ENCODE data around the gene DNAJB6. TPM values are rescaled to one million over a fixed set of nuclear protein-coding genes. Genes with fewer than 3 reads are reported as not detected.

Gene DNAJB6
- total RNA-seq, 3 donors from 2014 or later, result 73.8 to 136 (median 101) TPM

- H3K27me3 ChIP-seq, result peaks cover 0 to 23% of the 10 kb centered on the region in 2 donors
- peak in 1 of 2 donors; percentile 38 for DNase-seq (ENCODE audit: low spot score in 2 of 2)
Observed at GRCh38 chr7:157462419-157462771, 125.6 kb downstream of the DNAJB6 start.

GRCh38 chr7:157462840-157463239, 126.0 kb downstream of the DNAJB6 start:
- DNase-seq (ENCODE audit: low spot score in 2 of 2), result no peak
- no peak overlapping the region for H3K4me3 ChIP-seq
- TF ChIP-seq POLR2A (IDR thresholded peaks at IDR 0.05) (no peak), POLR2AphosphoS5 (IDR thresholded peaks at IDR 0.05) (no peak), CTCF (IDR thresholded peaks at IDR 0.05) (no peak)
- H3K27ac ChIP-seq, result no peak overlapping the region
- intact Hi-C loops (cut with DNase I; ENCODE audit: low total_unique reads), result no loop called here
- no peaks in the 10 kb centered on the region for H3K36me3 ChIP-seq
- no peaks in the 10 kb centered on the region for H3K9me3 ChIP-seq
- H3K4me1 ChIP-seq, result no peaks in the 10 kb centered on the region
- peaks cover 0 to 23% of the 10 kb centered on the region in 2 donors for H3K27me3 ChIP-seq

More at GRCh38 chr7:157462419-157462771, 125.6 kb downstream of the DNAJB6 start:
- Histone ChIP-seq H3K9me3 (no peaks in the 10 kb centered on the region), H3K4me3 (no peak overlapping the region), H3K4me1 (no peaks in the 10 kb centered on the region), H3K27ac (no peak overlapping the region), H3K36me3 (no peaks in the 10 kb centered on the region)
- no peak for TF ChIP-seq POLR2AphosphoS5 (IDR thresholded peaks at IDR 0.05)
- TF ChIP-seq POLR2A (IDR thresholded peaks at IDR 0.05), result no peak
- TF ChIP-seq CTCF (IDR thresholded peaks at IDR 0.05), result no peak
- intact Hi-C loops (cut with DNase I; ENCODE audit: low total_unique reads), result no loop called here

- Histone ChIP-seq H3K36me3 (no peaks in the 10 kb centered on the region), H3K27ac (no peak overlapping the region), H3K4me3 (no peak overlapping the region), H3K27me3 (peaks cover 0 to 23% of the 10 kb centered on the region in 2 donors), H3K9me3 (no peaks in the 10 kb centered on the region), H3K4me1 (no peaks in the 10 kb centered on the region)
- TF ChIP-seq POLR2AphosphoS5 (IDR thresholded peaks at IDR 0.05) (no peak), CTCF (IDR thresholded peaks at IDR 0.05) (no peak), POLR2A (IDR thresholded peaks at IDR 0.05) (no peak)
- intact Hi-C loops (cut with DNase I; ENCODE audit: low total_unique reads), result no loop called here
- no peak for DNase-seq (ENCODE audit: low spot score in 2 of 2)
Observed at GRCh38 chr7:157463245-157463644, 126.4 kb downstream of the DNAJB6 start.

- Histone ChIP-seq H3K27me3 (peaks cover 0 to 23% of the 10 kb centered on the region in 2 donors), H3K9me3 (no peaks in the 10 kb centered on the region), H3K27ac (no peak overlapping the region), H3K4me3 (no peak overlapping the region), H3K4me1 (no peaks in the 10 kb centered on the region), H3K36me3 (no peaks in the 10 kb centered on the region)
- TF ChIP-seq POLR2AphosphoS5 (IDR thresholded peaks at IDR 0.05) (no peak), POLR2A (IDR thresholded peaks at IDR 0.05) (no peak), CTCF (IDR thresholded peaks at IDR 0.05) (no peak)
- DNase-seq (ENCODE audit: low spot score in 2 of 2), result no peak
- intact Hi-C loops (cut with DNase I; ENCODE audit: low total_unique reads), result no loop called here
Observed at GRCh38 chr7:157464111-157464970, 127.5 kb downstream of the DNAJB6 start.
